A549 (cell line): Measurements from ENCODE around the gene AREL1. TPM values are rescaled to one million over a fixed set of nuclear protein-coding genes. Genes with fewer than 3 reads are reported as not detected.

Experiments used
- ATAC-seq, 2 experiments: fragments of 200-7000 bp in 1 of 2; fragments of >200 bp in 1 of 2; cut with Nextera tagmentation in 1 of 2; cut with Tn5 transposase in 1 of 2; 3 replicates each; pipeline versions ENCODE4 v1.8.0 to v1.9.1; 2018 to 2020; ENCODE audit warnings: mild to moderate bottlenecking in 1 of 2, moderate library complexity in 1 of 2
- CTCF ChIA-PET: fragments of 300-600 bp; sonication (Branson Sonifier 250); formaldehyde crosslinking; extraction: SDS; loops from one replicate; lab custom pipeline; 2021; ENCODE audit warnings: antibody characterized with exemption, inconsistent platforms; lab: Yijun Ruan, JAX
- POLR2A ChIA-PET: fragments of 350-600 bp; formaldehyde crosslinking; extraction: SDS; loops from one replicate; lab custom pipeline; 2021; ENCODE audit warnings: antibody characterized with exemption, inconsistent platforms; lab: Yijun Ruan, JAX
- DNase-seq, 2 experiments: peaks; one replicate each; pipeline versions ENCODE4 v3.0.0 to v3.0.0-alpha.2; 2011 to 2016; ENCODE audit warnings: low read depth in 1 of 2, low spot score in 1 of 2
- FAIRE-seq: peaks from 2 replicates; lab custom pipeline; 2011; peaks lifted over from hg19 to GRCh38; lab: Jason Lieb, UNC
- H3K27ac ChIP-seq, 2 experiments: fragments of >200 bp; sonication (Bioruptor Twin); formaldehyde crosslinking; 3 replicates each; pipeline ENCODE4 v1.5.1; 2016 to 2017
- H3K4me1 ChIP-seq: fragments of >200 bp; sonication (Bioruptor Twin); formaldehyde crosslinking; 3 replicates; pipeline ENCODE4 v1.6.1; 2016
- H3K4me2 ChIP-seq: fragments of >200 bp; sonication (Bioruptor Twin); formaldehyde crosslinking; 3 replicates; pipeline ENCODE4 v1.6.1; 2016
- H3K4me3 ChIP-seq: fragments of >200 bp; sonication (Bioruptor Twin); formaldehyde crosslinking; 3 replicates; pipeline ENCODE4 v1.5.1; 2016
- H3K9me3 ChIP-seq: fragments of >200 bp; sonication (Bioruptor Twin); formaldehyde crosslinking; 3 replicates; pipeline ENCODE4 v1.6.1; 2016
- ATOH8 ChIP-seq: fragments of 250-450 bp; sonication (Bioruptor Pico); IDR thresholded peaks from 2 replicates; pipeline ENCODE4 v1.5.0; 2020; ENCODE audit warnings: low read depth, mild to moderate bottlenecking, moderate library complexity
- BCL3 ChIP-seq: fragments of >200 bp; sonication (Bioruptor Twin); formaldehyde crosslinking; IDR thresholded peaks from 3 replicates; pipeline ENCODE4 v1.6.1; 2016
- BHLHE40 ChIP-seq: IDR thresholded peaks from 2 replicates; pipeline ENCODE4 v1.6.1; 2012; ENCODE audit warnings: low read depth, low read length, inconsistent platforms
- CBX2 ChIP-seq: fragments of 200-600 bp; sonication (generic); IDR thresholded peaks from 2 replicates; pipeline ENCODE4 v1.6.1; 2016; ENCODE audit warnings: low read depth, mild to moderate bottlenecking, borderline replicate concordance
- CEBPB ChIP-seq, 2 experiments: fragments of >200 bp in 1 of 2; sonication (Bioruptor Twin) in 1 of 2; formaldehyde crosslinking in 1 of 2; IDR thresholded peaks; 2 replicates each; pipeline ENCODE4 v1.6.1; 2012 to 2016
- CHD4 ChIP-seq: fragments of 200-600 bp; sonication (generic); IDR thresholded peaks from 2 replicates; pipeline ENCODE4 v1.6.1; 2016; ENCODE audit warnings: antibody characterized with exemption, mild to moderate bottlenecking, borderline replicate concordance
- EHF ChIP-seq: fragments of 250-450 bp; sonication (Bioruptor Pico); IDR thresholded peaks from 2 replicates; pipeline ENCODE4 v1.5.0; 2020; ENCODE audit warnings: mild to moderate bottlenecking
- EP300 ChIP-seq, 2 experiments: fragments of >200 bp; sonication (Bioruptor Twin); formaldehyde crosslinking; IDR thresholded peaks; 2 replicates in 1 of 2; 3 replicates in 1 of 2; pipeline ENCODE4 v1.6.1; 2016 to 2017
- ESRRA ChIP-seq: fragments of 150-350 bp; IDR thresholded peaks from 2 replicates; pipeline ENCODE4 v1.6.1; 2014; ENCODE audit warnings: mild to moderate bottlenecking, low read length, borderline replicate concordance
- FOSB ChIP-seq: fragments of 250-450 bp; sonication (Bioruptor Pico); IDR thresholded peaks from 2 replicates; pipeline ENCODE4 v1.5.0; 2020; ENCODE audit warnings: mild to moderate bottlenecking, moderate library complexity
- FOSL2 ChIP-seq, 2 experiments: fragments of 450-650 bp in 1 of 2; fragments of >200 bp in 1 of 2; sonication (Bioruptor Twin) in 1 of 2; formaldehyde crosslinking; IDR thresholded peaks; 2 replicates each; pipeline versions ENCODE4 v1.5.0 to v1.6.1; 2016 to 2020; ENCODE audit warnings: mild to moderate bottlenecking in 1 of 2, moderate library complexity in 1 of 2
- FOXS1 ChIP-seq: fragments of 250-450 bp; sonication (Bioruptor Pico); IDR thresholded peaks from 2 replicates; pipeline ENCODE4 v1.5.0; 2020; ENCODE audit warnings: mild to moderate bottlenecking, moderate library complexity
- GATA3 ChIP-seq: IDR thresholded peaks from 2 replicates; pipeline ENCODE4 v1.6.1; 2012; ENCODE audit warnings: borderline replicate concordance
- HOXB5 ChIP-seq: fragments of 250-450 bp; sonication (Bioruptor Pico); IDR thresholded peaks from 2 replicates; pipeline ENCODE4 v1.5.0; 2020; ENCODE audit warnings: mild to moderate bottlenecking, moderate library complexity
- JUN ChIP-seq, 2 experiments: fragments of >200 bp; sonication (Bioruptor Twin); formaldehyde crosslinking; IDR thresholded peaks; 2 replicates in 1 of 2; 3 replicates in 1 of 2; pipeline ENCODE4 v1.6.1; 2016 to 2017
- KDM1A ChIP-seq: fragments of 200-600 bp; sonication (generic); IDR thresholded peaks from 2 replicates; pipeline ENCODE4 v1.6.1; 2016; ENCODE audit warnings: low read depth, mild to moderate bottlenecking
- MAFK ChIP-seq: fragments of 450-650 bp; IDR thresholded peaks from 2 replicates; pipeline ENCODE4 v1.6.1; 2014; ENCODE audit not compliant: partially characterized antibody
- NFE2L2 ChIP-seq: fragments of 150-350 bp; conservative IDR thresholded peaks from 2 replicates; pipeline ENCODE4 v1.6.1; 2014; ENCODE audit warnings: low read length
- NPAS2 ChIP-seq: fragments of 250-450 bp; sonication (Bioruptor Pico); IDR thresholded peaks from 2 replicates; pipeline ENCODE4 v1.8.0; 2022; ENCODE audit warnings: mild to moderate bottlenecking, moderate library complexity, borderline replicate concordance
- NR3C1 ChIP-seq: fragments of >200 bp; sonication (Bioruptor Twin); formaldehyde crosslinking; IDR thresholded peaks from 3 replicates; pipeline ENCODE4 v1.6.1; 2017
- POLR2AphosphoS2 ChIP-seq: conservative IDR thresholded peaks from 2 replicates; pipeline ENCODE4 v1.6.1; 2012; ENCODE audit warnings: low read length, improper control_type of control experiment, inconsistent platforms
- RAD21 ChIP-seq, 2 experiments: fragments of >200 bp in 1 of 2; sonication (Bioruptor Twin) in 1 of 2; formaldehyde crosslinking in 1 of 2; IDR thresholded peaks in 1 of 2; conservative IDR thresholded peaks in 1 of 2; 2 replicates in 1 of 2; 3 replicates in 1 of 2; pipeline ENCODE4 v1.6.1; 2012 to 2018; ENCODE audit warnings: inconsistent platforms in 1 of 2
- RCOR1 ChIP-seq: fragments of 150-350 bp; IDR thresholded peaks from 2 replicates; pipeline ENCODE4 v1.6.1; 2014; ENCODE audit warnings: antibody characterized with exemption, low read length, low read depth
- SREBF2 ChIP-seq: fragments of 450-650 bp; IDR thresholded peaks from 2 replicates; pipeline ENCODE4 v1.6.1; 2014; ENCODE audit warnings: mild to moderate bottlenecking, moderate library complexity
- TP53 ChIP-seq: fragments of 250-450 bp; sonication (Bioruptor Pico); IDR thresholded peaks from 2 replicates; pipeline ENCODE4 v1.5.0; 2021; ENCODE audit warnings: mild to moderate bottlenecking, moderate library complexity
- ZC3H11A ChIP-seq: fragments of 450-650 bp; IDR thresholded peaks from 2 replicates; pipeline ENCODE4 v1.6.1; 2014; ENCODE audit warnings: antibody characterized with exemption, mild to moderate bottlenecking
- ZFP36 ChIP-seq: fragments of 450-650 bp; IDR thresholded peaks from 2 replicates; pipeline ENCODE4 v1.6.1; 2014; ENCODE audit warnings: borderline replicate concordance; ENCODE audit not compliant: partially characterized antibody
- ZNF302 ChIP-seq: fragments of 250-450 bp; sonication (Bioruptor Pico); IDR thresholded peaks from 2 replicates; pipeline ENCODE4 v1.9.0; 2021; ENCODE audit warnings: inconsistent platforms, mild to moderate bottlenecking, moderate library complexity
- ZSCAN20 ChIP-seq: fragments of 250-450 bp; sonication (Bioruptor Pico); IDR thresholded peaks from 2 replicates; pipeline ENCODE4 v1.8.0; 2022; ENCODE audit warnings: mild to moderate bottlenecking, moderate library complexity
- WGBS: methylation state at CpG from one replicate; pipeline ENCODE4 v1.1.6; 2017; ENCODE audit errors: missing lambda C conversion rate; 5-methylcytosine and 5-hydroxymethylcytosine counted together
- polyA plus RNA-seq, 4 experiments: library from polyadenylated mRNA; depleted of rRNA in 3 of 4; stranded (reverse); fragments of >200 nt; fragmentation: RNase III in 1 of 4; extraction: RNeasy Plus Mini Kit Qiagen cat#74134 plus additional on column Dnase treatment in 1 of 4; gene quantifications; 2 replicates in 3 of 4; 3 replicates in 1 of 4; pipeline ENCODE4 v1.2.3, GENCODE V29; 2011 to 2017

The AREL1 gene
- polyA plus RNA-seq, 2 of the 4 experiments (the other 2 are of a cell fraction): 27.5 to 48.6 TPM

- TF ChIP-seq RAD21 (conservative IDR thresholded peaks at IDR 0.05 in 1 of 2, IDR thresholded peaks at IDR 0.05 in 1 of 2): no peak
- TF ChIP-seq FOSL2 (IDR thresholded peaks at IDR 0.05): peak; percentile 68
- peak; percentile 95 for TF ChIP-seq FOSL2 (CRISPR knock-in tag; IDR thresholded peaks at IDR 0.05)
- TF ChIP-seq KDM1A: no peak
- peak; percentile 64 to 65; a peak in 3 of 4 replicates for TF ChIP-seq CEBPB (IDR thresholded peaks at IDR 0.05)
- TF ChIP-seq GATA3: peak; percentile 40; the same call in 1 of the 2 replicates
- TF ChIP-seq EP300 (IDR thresholded peaks at IDR 0.05): peak; percentile 20 to 67; a peak in 1 of 5 replicates
- TF ChIP-seq CHD4: no peak; the same call in 1 of the 2 replicates
- peak; percentile 7 for TF ChIP-seq ZFP36
- TF ChIP-seq JUN (IDR thresholded peaks at IDR 0.05): peak in 1 of 2 experiments; percentile 53; a peak in 2 of 5 replicates
- no peak for TF ChIP-seq ZNF302 (CRISPR knock-in tag)
- no peak for TF ChIP-seq MAFK
- no peak for TF ChIP-seq BCL3
- TF ChIP-seq SREBF2: no peak
- TF ChIP-seq RCOR1: 0 out of 2 replicates have a peak, but pooled peaks have one; percentile 21
- DNase-seq (peak; percentile 48 to 80), FAIRE-seq (no peak), ATAC-seq (peak; percentile 51)
- peak overlapping the region; percentile 89 to 96 for H3K27ac ChIP-seq
- ChIA-PET POLR2A (interaction anchor here (1.1 to 2.8 kb wide), 9 partner anchors 9 to 125 kb away, joined by 3 to 9 read pairs (median 5); partner anchors contain the start of genes ISCA2 and NPC2), CTCF (interaction anchor here (0.6 to 4.2 kb wide), 20 partner anchors 9 to 471 kb away, joined by 3 to 35 read pairs (median 3); partner anchors contain the start of gene YLPM1)
- 32% methylated on average over 9 of the region's 10 CpGs for WGBS
- H3K9me3 ChIP-seq: no peaks in the 10 kb centered on the region
- no peak overlapping the region for H3K4me3 ChIP-seq
- H3K4me1 ChIP-seq: peaks cover 81% of the 10 kb centered on the region
- H3K4me2 ChIP-seq: peak overlapping the region; percentile 76
Observed at GRCh38 chr14:74618078-74618952, 94.6 kb downstream of the AREL1 start.

- peaks cover 82% of the 10 kb centered on the region for H3K4me1 ChIP-seq
- CTCF ChIA-PET: interaction anchor here (1.1 to 4.2 kb wide), 13 partner anchors 8 to 188 kb away, joined by 3 to 35 read pairs (median 4); partner anchors contain the start of gene YLPM1
- 60% methylated on average over 13 of the region's 13 CpGs for WGBS
- H3K4me3 ChIP-seq: no peak overlapping the region
- FAIRE-seq (no peak), DNase-seq (peak in 1 of 2 experiments; percentile 39), ATAC-seq (no peak)
- POLR2A ChIA-PET: interaction anchor here (0.9 to 2.8 kb wide), 5 partner anchors 16 to 146 kb away, joined by 3 to 9 read pairs (median 6); partner anchors contain the start of gene YLPM1
- TF ChIP-seq CEBPB (IDR thresholded peaks at IDR 0.05): no peak
- no peak for TF ChIP-seq FOSB (CRISPR knock-in tag)
- TF ChIP-seq BHLHE40: no peak
- no peak for TF ChIP-seq NR3C1
- TF ChIP-seq ZNF302 (CRISPR knock-in tag): no peak
- no peak for TF ChIP-seq ESRRA
- TF ChIP-seq FOXS1 (CRISPR knock-in tag): no peak
- TF ChIP-seq HOXB5 (CRISPR knock-in tag): peak; percentile 37; the same call in 1 of the 2 replicates
- TF ChIP-seq EHF (CRISPR knock-in tag): no peak
- no peak for TF ChIP-seq POLR2AphosphoS2
- no peak for TF ChIP-seq RAD21 (conservative IDR thresholded peaks at IDR 0.05 in 1 of 2, IDR thresholded peaks at IDR 0.05 in 1 of 2)
- TF ChIP-seq NFE2L2: no peak
- no peak for TF ChIP-seq ATOH8 (CRISPR knock-in tag)
- TF ChIP-seq ZSCAN20 (CRISPR knock-in tag): no peak
- TF ChIP-seq NPAS2: 0 out of 2 replicates have a peak, but pooled peaks have one; percentile 2
- TF ChIP-seq CBX2: no peak
- TF ChIP-seq EP300 (IDR thresholded peaks at IDR 0.05): peak in 1 of 2 experiments; percentile 37; a peak in 1 of 5 replicates
- no peak for TF ChIP-seq RCOR1
- TF ChIP-seq TP53: no peak
- TF ChIP-seq SREBF2: no peak
- no peak for TF ChIP-seq ZC3H11A
- H3K4me2 ChIP-seq: peak overlapping the region; percentile 76
- peak overlapping the region; percentile 89 to 96 for H3K27ac ChIP-seq
- H3K9me3 ChIP-seq: no peaks in the 10 kb centered on the region
Observed at GRCh38 chr14:74616996-74617700, 95.7 kb downstream of the AREL1 start.
